ENCODE measurements around the gene ARFRP1. TPM values are rescaled to one million over a fixed set of nuclear protein-coding genes. Genes with fewer than 3 reads are reported as not detected.

The ARFRP1 gene
- total RNA-seq, 1 experiment from 2014 or later, result 30.2 TPM

DNA sequence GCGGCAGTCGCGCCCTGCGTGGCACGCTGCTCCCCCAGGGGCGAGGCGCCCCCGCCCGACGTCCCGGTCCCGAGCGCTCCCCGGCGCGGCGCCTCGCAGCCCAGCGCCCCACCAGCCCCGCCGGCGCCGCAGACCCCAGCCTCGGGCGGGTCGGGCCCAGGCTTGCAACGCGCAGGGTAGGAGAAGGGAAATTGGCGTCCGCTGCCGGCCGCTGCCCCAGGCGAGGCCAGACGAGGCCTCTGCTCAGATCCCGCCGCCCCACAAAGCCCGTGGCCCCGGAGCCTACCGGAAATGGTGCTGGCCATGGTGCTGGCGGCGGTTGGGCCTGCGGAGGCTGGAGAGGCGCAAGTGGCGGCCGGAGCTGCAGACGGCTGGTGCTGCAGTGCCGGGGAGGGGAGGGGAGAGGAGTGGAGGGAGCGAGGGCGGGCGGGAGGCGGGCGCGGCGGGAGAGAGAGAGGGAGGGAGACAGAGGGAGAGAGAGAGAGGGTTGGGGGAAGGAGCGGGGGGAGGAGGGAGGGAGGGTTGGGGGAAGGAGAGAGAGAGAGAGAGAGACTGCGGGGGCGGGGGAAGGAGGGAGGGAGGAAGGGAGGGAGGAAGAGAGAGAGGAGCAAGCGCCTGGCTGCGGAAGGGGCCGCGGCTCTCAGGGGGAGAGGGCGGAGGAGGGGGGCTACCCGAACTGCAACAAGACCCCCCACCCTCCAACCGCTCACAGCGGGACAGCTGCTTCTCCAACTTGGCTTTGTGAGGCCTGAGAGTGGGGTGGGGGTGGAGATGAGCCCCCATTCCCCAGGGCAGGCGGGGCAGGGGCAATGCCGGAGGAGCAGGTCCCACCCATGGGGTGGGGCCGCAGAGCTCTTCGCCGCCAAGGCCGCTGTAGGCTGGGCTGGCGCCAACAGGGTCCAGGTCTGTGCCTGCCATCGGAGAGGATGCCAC is 54.5 kb downstream of the ARFRP1 start, which contains the start of gene STMN3:
Gene STMN3 (minus strand): TSS at position 384 of the 933 bp plus-strand sequence. CDS start 79 bp downstream, at position 305.
- POLR2A ChIA-PET, result interaction anchor here (1.2 to 3.1 kb wide), 4 partner anchors 11 to 212 kb away, joined by 3 to 23 read pairs (median 4); partner anchors contain the start of genes GMEB2, PPDPF and TPD52L2
- Mint-ChIP-seq H3K4me3 (peak within 1 kb of the TSS; percentile 80), H3K27me3 (ENCODE audit: low read depth) (peaks cover 3% of the 10 kb centered on the region; the same call in 1 of the 2 replicates), H3K27ac (peak within 1 kb of the TSS; percentile 92), H3K36me3 (no peaks in the 10 kb centered on the region), H3K4me1 (peaks cover 18% of the 10 kb centered on the region), H3K9me3 (no peaks in the 10 kb centered on the region)
- DNase-seq (ENCODE audit: low spot score), result peak; percentile 96
- peak; percentile 66 for ATAC-seq
- CTCF ChIA-PET, result interaction anchor here (0.6 to 4.0 kb wide), 8 partner anchors 11 to 964 kb away, joined by 3 to 50 read pairs (median 4); partner anchors contain the start of genes PRPF6 and PTK6
- peak; percentile 70; the same call in 1 of the 2 replicates for TF ChIP-seq TEAD4 (CRISPR knock-in tag; IDR thresholded peaks at IDR 0.05)
- TF ChIP-seq STAT6 (CRISPR knock-in tag; conservative IDR thresholded peaks at IDR 0.05; ENCODE audit: low read depth), result 0 out of 2 replicates have a peak, but pooled peaks have one; percentile 49
- TF ChIP-seq E2F5 (CRISPR knock-in tag; IDR thresholded peaks at IDR 0.05), result peak; percentile 86
- TF ChIP-seq, protein P1, sequence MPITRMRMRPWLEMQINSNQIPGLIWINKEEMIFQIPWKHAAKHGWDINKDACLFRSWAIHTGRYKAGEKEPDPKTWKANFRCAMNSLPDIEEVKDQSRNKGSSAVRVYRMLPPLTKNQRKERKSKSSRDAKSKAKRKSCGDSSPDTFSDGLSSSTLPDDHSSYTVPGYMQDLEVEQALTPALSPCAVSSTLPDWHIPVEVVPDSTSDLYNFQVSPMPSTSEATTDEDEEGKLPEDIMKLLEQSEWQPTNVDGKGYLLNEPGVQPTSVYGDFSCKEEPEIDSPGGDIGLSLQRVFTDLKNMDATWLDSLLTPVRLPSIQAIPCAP (CRISPR knock-in tag; IDR thresholded peaks at IDR 0.05), result peak; percentile 91
- peak; percentile 72; the same call in 1 of the 2 replicates for TF ChIP-seq ELF4 (CRISPR knock-in tag; IDR thresholded peaks at IDR 0.05; ENCODE audit: low read depth)
- no peak for TF ChIP-seq GRHL2 (CRISPR knock-in tag; IDR thresholded peaks at IDR 0.05; ENCODE audit: insufficient replicate concordance, severe bottlenecking)
- TF ChIP-seq MXD4 (CRISPR knock-in tag; IDR thresholded peaks at IDR 0.05; ENCODE audit: borderline replicate concordance), result no peak
- no peak for TF ChIP-seq ATF6 (CRISPR knock-in tag; IDR thresholded peaks at IDR 0.05)
- TF ChIP-seq ZNF416 (CRISPR knock-in tag; IDR thresholded peaks at IDR 0.05), result no peak
- no peak for TF ChIP-seq ZNF425 (CRISPR knock-in tag; conservative IDR thresholded peaks at IDR 0.05)
- TF ChIP-seq ETV6 (CRISPR knock-in tag; IDR thresholded peaks at IDR 0.05), result peak; percentile 80; the same call in 1 of the 2 replicates
- TF ChIP-seq, protein P2, sequence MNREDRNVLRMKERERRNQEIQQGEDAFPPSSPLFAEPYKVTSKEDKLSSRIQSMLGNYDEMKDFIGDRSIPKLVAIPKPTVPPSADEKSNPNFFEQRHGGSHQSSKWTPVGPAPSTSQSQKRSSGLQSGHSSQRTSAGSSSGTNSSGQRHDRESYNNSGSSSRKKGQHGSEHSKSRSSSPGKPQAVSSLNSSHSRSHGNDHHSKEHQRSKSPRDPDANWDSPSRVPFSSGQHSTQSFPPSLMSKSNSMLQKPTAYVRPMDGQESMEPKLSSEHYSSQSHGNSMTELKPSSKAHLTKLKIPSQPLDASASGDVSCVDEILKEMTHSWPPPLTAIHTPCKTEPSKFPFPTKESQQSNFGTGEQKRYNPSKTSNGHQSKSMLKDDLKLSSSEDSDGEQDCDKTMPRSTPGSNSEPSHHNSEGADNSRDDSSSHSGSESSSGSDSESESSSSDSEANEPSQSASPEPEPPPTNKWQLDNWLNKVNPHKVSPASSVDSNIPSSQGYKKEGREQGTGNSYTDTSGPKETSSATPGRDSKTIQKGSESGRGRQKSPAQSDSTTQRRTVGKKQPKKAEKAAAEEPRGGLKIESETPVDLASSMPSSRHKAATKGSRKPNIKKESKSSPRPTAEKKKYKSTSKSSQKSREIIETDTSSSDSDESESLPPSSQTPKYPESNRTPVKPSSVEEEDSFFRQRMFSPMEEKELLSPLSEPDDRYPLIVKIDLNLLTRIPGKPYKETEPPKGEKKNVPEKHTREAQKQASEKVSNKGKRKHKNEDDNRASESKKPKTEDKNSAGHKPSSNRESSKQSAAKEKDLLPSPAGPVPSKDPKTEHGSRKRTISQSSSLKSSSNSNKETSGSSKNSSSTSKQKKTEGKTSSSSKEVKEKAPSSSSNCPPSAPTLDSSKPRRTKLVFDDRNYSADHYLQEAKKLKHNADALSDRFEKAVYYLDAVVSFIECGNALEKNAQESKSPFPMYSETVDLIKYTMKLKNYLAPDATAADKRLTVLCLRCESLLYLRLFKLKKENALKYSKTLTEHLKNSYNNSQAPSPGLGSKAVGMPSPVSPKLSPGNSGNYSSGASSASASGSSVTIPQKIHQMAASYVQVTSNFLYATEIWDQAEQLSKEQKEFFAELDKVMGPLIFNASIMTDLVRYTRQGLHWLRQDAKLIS (CRISPR knock-in tag; IDR thresholded peaks at IDR 0.05; ENCODE audit: borderline replicate concordance), result no peak
- no peak for TF ChIP-seq ERG (CRISPR knock-in tag; IDR thresholded peaks at IDR 0.05)
- no peak for TF ChIP-seq CTCF (IDR thresholded peaks at IDR 0.05)
- TF ChIP-seq ZNF671 (CRISPR knock-in tag; IDR thresholded peaks at IDR 0.05), result no peak
